ENCODE measurements around the gene B3GAT2.

B3GAT2 gene

GRCh38 chr6:70844301-70844700, 112.6 kb downstream of the B3GAT2 start:
- no peaks in the 10 kb centered on the region for H3K36me3 Mint-ChIP-seq (ENCODE audit: low read depth)
- no peak for TF ChIP-seq CTCF (IDR thresholded peaks at IDR 0.05; ENCODE audit: unreplicated experiment in 3 of 3)
- peaks cover 8% of the 10 kb centered on the region for H3K4me1 Mint-ChIP-seq
- no peak overlapping the region for H3K4me3 Mint-ChIP-seq
- H3K27ac Mint-ChIP-seq: no peak overlapping the region
- no peaks in the 10 kb centered on the region for H3K9me3 Mint-ChIP-seq
- no peaks in the 10 kb centered on the region for H3K27me3 Mint-ChIP-seq (ENCODE audit: low read depth)

GRCh38 chr6:70843328-70843918, 113.4 kb downstream of the B3GAT2 start:
- Mint-ChIP-seq H3K4me3 (no peak overlapping the region), H3K27me3 (ENCODE audit: low read depth) (no peaks in the 10 kb centered on the region), H3K27ac (no peak overlapping the region), H3K36me3 (ENCODE audit: low read depth) (no peaks in the 10 kb centered on the region), H3K4me1 (peaks cover 16% of the 10 kb centered on the region), H3K9me3 (no peaks in the 10 kb centered on the region)
- no peak for TF ChIP-seq CTCF (IDR thresholded peaks at IDR 0.05; ENCODE audit: unreplicated experiment in 3 of 3)

GRCh38 chr6:70842541-70842940, 114.3 kb downstream of the B3GAT2 start:
- Mint-ChIP-seq H3K27ac (no peak overlapping the region), H3K4me1 (peaks cover 20% of the 10 kb centered on the region), H3K4me3 (no peak overlapping the region), H3K36me3 (ENCODE audit: low read depth) (no peaks in the 10 kb centered on the region), H3K27me3 (ENCODE audit: low read depth) (no peaks in the 10 kb centered on the region), H3K9me3 (no peaks in the 10 kb centered on the region)
- TF ChIP-seq CTCF (IDR thresholded peaks at IDR 0.05; ENCODE audit: unreplicated experiment in 3 of 3): no peak

GRCh38 chr6:70841112-70841511, 115.7 kb downstream of the B3GAT2 start:
- Mint-ChIP-seq H3K27ac (no peak overlapping the region), H3K4me3 (no peak overlapping the region), H3K27me3 (ENCODE audit: low read depth) (no peaks in the 10 kb centered on the region), H3K9me3 (no peaks in the 10 kb centered on the region), H3K36me3 (ENCODE audit: low read depth) (no peaks in the 10 kb centered on the region), H3K4me1 (peaks cover 20% of the 10 kb centered on the region)
- TF ChIP-seq CTCF (IDR thresholded peaks at IDR 0.05; ENCODE audit: unreplicated experiment in 3 of 3): no peak

GRCh38 chr6:70839286-70840266, 117.3 kb downstream of the B3GAT2 start:
- Mint-ChIP-seq H3K9me3 (no peaks in the 10 kb centered on the region), H3K4me3 (peak overlapping the region in 1 of 3 experiments; percentile 21), H3K27ac (peak overlapping the region; percentile 46 to 90 (median 74)), H3K4me1 (peaks cover 20% of the 10 kb centered on the region), H3K36me3 (ENCODE audit: low read depth) (no peaks in the 10 kb centered on the region), H3K27me3 (ENCODE audit: low read depth) (no peaks in the 10 kb centered on the region)
- TF ChIP-seq CTCF (IDR thresholded peaks at IDR 0.05; ENCODE audit: unreplicated experiment in 3 of 3): no peak

Data from nephron (organoid).